ENCODE measurements around the gene TACC2.

The TACC2 gene

DNA sequence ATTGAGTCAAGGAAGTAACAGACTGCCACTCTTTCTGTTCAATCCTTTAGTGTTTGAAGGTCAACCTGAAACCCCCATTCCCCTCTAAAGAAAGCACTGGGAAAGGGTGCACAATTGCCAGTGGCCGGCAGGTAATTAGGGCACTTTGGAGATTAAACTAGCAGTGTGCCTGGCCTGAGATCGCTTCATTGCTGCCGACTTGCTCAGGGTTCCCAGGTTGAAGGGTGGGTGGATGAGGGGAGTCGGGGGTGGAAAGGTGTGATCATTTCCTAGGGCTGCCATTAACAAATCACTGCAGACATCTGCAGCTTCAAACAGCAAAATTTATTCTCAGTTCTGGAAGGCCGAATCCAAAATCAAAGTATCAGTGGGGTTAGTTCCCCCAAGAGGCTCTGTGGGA, 265.9 kb downstream of the TACC2 start:
- DNase-seq, result no peak

DNA sequence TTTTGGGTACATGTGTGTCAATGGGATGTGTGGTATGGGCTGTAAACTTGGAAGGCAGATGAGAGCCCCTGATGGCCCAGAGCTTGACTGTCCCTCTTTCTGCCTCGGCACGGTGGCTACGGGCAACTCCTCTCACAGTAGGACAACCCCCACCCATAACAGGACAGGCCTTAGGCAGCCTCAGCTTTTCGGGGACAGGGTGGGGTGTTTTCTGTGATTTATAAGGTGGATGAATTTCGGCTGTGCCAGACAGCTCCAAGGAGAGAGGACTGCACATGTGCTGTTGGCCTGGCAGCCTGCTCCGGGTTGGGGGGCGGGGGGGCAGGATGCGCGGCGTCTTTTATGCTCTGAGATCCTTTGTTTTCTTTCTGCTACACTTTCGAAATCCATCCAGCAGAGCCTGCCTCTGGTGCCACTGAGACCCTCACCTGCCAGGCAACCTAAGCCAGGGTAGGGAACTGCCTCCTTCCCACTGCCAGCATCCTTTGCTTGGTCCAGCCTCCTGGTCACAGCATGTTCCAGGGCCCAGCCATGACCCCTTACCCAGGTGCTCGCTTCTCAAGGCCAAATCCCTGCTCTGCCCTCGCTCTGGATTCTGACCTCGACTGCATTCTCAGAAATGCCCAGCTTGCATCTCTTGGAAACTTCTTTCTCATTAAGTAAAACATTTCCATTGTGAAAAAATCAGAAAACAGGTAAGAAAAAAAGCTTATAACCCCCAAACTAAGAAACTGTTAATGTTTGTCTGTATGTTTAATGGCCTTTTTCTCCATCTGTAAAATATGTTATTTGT, 266.7 kb downstream of the TACC2 start:
- no peak for DNase-seq

DNA sequence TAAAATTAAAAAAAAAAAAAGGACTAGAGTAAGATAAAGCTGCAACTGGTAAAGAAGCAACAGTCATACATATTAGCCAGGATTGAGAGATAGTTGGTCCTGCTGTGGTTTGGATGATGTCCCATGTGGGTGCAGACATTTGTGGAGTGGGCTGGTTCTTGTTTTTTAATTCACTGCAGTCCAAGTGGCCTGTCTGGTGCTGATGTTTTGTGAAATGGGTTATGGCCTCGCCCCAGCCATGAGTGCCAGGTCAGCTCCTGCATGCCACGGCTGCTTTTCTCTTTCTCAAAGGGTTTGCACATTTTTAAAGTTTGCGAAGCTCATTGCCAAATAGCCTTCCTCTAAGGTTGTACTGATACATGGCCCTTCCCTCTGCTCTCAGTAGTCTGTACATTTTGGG, 268.1 kb downstream of the TACC2 start:
- no peak for DNase-seq

DNA sequence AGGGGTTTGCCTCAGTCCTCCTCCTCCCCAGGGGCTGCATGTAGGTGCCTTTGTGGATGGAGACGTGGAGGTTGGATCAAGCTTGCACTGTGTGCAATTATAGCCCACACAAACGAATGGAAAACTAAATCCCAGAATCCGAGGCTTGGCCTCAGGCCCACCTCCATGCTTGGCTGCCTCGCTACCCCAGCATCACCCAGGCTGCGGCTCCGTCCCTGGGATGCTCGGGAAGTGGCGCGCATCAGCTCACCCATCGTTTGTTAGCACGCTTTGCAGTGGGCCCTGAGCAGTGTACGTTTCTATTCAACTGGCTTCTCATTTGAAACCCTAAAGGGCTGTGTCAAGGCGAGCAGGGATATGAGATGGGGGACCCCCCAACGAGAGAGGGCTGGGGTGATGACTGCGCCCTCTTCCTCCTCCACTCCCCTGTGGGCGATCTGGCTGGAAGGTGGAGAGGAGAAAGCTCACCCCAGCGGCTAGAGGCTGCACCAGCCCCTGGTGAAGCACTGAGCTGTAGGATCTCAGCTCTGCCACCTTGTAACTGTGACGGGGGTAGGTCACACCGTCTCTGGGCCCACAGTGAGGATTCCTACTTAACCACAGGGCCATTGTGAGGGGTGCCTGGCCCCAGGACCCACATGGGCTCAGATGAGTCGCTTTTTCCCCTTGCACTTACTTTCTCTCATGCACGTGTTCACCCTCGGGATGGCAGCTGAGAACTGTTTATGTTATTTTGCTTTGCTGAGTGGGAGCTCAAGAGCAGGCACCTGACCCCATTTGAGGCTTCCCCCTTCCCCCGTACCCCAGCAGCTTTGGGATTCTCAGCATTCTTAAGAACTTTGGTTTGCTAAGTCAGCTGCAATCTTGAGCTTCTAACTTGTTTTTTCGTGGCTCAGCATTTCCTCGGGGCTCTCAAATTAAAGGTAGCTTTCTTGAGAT, 269.4 kb downstream of the TACC2 start:
- DNase-seq, result no peak

DNA sequence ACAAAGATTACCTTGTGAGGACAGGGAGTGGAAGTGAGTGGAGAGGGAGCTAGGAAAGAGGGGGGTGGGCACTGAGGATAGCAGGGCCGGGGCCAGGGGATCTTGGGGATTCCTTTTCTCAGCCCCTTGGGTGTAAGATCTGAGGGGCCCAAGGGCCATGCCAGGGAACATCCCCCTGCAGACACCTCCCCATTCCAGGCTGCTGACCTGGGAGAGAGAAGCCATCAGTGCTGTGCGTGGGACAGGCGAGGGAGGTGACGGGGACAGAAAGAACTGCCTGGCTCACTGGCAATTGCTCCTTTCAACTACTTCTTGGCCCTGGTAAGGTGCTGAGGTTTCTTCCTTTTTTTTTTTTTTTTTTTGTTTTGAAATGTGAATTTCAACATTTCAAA, 270.1 kb downstream of the TACC2 start:
- DNase-seq, result no peak

DNA sequence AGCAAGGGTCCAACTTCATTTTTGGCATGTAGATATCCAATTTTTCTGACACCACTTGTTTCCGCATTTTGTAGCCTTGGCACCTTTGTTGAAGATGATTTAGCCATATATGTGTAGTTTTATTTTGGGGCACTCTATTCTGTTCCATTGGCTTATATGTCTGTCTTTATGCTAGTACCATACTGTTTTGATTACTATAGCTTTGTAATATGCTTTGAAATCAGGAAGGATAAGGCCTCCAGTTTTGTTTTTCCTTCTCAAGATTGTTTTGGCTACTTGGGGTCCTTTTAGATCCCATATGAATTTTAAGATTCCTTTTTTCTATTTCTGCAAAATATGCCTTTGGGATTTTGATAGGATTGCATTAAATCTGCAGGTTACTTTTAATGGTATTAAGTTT, 272.6 kb downstream of the TACC2 start:
- no peak for DNase-seq

DNA sequence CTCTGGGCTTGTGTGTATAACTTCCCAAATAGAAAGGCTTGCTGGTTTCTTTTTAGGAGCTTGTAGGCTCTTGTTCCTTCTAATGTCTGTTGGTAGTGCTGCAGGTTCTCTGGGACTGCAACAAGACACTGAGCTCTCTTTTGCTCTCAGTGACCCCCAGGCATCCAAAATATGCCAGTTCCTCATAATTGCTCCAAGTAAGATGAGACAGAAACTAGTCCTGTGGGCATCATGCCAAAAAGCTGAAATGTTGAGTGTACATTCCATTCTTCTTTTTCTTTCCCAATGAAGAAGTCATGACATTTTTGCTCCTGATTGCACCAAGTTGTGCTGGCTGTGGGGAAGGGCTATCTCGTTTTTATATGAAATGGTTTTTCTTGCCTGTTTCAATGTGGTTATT, 275.0 kb downstream of the TACC2 start:
- DNase-seq, result no peak

DNA sequence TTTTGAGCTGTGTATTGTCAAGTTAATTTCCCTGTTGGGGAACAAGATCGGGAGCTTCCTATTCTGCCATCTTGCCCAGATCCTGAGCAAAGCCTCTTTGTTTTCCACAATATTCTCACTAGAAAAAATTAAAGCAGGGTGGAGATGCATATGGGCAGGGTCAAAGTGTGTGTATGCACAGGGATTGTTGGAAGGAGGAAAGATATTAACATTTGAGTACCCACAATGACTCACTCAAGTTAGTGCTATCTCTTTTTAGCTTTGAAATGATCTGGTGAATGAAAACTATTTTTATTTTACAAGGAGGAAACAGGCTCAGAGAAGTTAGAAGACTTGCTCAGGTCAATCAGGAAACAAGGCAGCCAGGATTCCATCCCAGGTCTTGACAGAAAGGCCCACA, 275.5 kb downstream of the TACC2 start:
- DNase-seq, result no peak

DNA sequence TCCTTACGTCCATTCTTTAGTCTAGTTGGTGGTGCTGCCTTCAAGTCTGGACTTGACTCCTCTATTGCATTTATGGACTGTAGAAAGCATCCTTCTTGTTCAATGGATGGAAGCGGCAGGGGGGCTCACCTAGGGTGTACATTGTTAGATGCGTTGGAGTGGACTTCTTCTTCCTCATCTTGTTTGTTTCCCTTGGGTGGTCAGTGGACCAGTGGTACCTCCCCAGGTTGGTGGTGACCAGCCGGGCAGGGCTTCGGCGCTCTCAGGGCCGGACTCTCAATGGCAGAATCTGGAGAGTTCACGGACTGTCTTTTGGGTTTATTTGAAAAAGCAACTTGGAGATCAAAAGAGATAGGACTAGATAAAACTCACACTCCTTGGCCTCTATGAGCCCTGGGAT, 276.0 kb downstream of the TACC2 start:
- no peak for DNase-seq

DNA sequence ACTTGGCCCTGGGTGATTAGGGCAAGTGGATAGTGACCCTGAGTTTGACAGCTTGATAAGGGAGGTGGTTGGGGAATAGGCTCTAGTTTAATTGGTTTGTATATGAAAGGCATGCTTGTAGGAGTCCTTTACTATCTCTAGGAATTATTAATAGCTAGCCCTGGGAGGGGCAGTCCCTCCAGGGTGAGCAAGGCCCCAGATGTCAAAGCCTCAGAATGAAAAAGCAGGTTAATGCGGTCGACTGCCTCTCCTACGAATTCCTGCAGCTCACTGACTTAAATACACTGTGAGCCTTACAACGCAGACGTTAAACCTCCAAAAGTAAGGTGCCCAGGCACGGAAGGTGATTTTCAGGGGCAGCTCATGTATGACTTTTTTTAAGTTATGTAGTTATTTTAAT, 276.9 kb downstream of the TACC2 start:
- DNase-seq, result no peak

DNA sequence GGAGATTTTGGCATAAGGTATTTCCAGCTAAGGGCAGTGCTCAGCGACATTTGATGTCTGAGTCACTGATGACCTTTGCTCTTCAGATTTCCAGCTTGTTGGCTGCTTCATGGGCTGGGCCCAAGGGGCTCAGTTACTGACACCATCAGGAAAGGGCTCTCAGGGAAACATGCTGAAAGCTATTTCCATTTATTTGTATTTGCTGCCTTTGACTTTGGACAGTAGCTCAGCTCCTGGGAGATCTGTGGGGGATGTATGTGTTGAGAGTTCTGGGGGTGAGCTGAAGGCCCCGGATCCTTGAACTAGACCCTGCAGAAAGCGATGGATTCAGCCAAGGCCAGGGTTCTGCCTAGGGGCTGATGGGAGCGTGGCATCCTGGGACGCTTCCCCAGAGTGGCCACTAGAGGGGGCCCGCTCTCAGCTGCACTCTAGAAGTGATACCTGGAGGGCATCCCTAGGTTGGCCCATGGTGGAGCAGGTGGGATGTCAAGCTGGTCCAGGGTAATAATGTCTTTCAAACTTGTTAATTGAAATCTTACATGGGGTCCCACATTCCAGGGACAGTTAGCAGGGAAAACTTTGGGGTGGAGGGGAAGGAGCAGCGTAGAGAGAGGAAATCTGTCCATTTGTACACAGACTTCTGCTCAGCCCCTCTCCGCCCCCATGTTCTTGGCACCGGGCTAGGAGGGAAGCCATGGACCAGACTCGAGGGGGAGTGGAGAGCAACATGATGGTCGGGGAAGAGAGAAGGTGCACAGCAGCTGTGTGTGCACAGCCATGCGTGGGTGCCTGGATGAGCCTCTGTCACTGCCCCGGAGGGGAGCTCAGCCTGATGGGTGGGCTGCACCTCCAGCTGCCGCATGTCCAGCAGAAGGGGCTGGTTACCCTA, 279.1 kb downstream of the TACC2 start:
- peak; percentile 9 for DNase-seq

DNA sequence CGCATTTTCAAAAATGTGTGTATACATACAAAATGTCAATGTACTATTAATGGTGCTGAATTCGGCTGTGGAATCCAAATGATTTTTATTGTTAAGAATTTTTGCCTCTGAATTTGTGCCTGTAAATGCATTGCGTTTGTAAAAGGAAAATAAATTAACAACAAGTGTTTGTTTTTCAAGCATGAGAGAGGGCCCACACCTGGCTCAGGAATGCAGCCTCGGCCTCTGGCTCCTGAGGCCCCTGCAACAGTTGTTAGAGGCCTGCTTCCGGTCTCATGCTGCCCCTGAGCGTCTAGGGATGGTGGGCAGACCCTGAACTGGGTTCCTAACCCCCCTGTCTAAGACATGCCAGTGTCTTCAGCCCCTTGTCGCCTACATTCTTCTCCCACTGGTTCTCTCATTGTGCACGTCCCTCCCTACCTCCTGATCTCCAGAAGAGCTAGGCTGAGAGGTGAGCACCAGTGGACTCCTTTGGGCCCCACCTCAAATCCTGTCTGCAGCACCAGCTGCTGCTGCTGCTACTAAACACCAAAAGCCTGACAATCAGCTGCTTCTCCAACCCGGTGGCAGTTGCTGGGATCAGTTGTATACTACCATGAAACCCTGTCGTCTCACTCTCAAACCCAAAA, 280.2 kb downstream of the TACC2 start:
- DNase-seq, result no peak

DNA sequence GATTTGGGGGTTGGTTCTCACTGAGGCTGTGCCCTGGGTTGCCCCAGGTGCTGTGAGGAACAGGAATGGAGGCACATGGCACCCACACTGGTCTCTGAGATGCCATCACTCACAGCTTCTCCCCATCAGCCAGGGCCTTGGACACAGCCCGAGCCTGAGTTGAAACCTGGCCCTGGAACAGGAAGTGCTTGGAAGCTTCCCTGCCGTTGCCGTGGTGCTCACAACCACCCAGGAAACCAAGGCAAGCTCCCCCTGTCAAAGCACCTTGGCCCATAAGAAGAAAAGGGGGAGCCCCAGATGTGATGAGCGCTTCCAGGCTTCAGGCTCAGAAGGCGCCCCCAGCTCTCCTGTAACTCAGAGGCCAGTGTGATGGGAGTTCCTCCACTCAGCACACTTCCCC, 282.1 kb downstream of the TACC2 start, which contains the start of gene BTBD16:
Gene BTBD16, plus strand, starts transcription at position 221 of the 400 bp plus-strand sequence. CDS start 3,786 bp downstream, outside the sequence.
- no peak for DNase-seq

DNA sequence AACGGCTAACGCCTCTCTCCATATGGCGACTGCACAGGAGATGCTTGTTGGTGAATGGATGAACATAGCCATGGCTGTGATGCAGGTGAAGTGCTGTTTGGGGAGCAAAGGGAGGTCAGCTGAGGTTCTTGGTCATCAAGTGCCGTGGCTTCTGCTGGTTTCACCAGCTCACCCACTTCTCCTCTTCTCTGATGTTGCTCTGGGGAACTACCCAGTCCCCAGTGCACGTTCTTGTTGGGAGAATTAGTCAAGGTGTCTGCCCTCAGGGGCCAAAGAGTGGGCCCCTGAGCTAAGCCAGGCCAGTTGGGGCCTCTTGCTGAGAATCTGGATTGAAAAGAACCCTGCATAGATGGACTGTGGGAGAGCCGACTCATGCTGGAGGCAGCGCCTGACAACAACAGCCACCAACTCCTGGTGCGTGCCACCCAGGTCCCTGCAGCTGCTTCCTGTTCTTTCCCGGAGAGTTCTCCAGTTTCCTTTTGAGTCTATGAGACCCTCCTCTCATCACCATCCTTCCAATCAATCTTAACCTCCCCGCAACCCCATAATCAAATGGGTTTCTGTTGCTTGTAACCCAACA, 285.1 kb downstream of the TACC2 start:
- DNase-seq, result no peak

DNA sequence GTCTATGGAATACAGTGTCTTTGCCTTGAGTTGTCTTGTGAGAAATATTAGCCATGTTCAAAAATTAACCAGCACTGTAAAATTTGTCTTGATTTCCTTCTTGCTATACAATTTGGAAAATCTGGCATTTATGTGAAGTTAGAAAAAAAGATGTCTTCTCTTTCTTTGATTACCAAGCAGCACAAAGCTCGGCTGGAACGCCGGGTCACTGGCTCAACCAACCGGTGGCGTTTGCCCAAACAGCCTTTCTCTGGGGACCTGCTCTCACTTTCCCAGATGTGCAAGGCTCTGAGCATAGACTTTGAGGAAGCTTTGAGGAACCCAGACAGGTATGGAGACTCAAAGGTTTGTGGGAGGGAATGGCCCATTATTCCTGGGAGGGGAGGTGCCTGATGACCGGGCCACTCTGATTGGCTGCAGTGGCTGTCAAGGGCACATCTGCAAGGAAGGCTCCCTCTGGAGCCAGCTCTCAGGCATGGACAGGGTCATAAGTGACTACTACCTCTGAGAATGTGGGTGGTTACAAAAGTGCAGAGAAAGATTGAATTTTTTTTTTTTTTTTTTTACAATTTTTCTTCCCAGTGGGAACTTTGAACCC, 287.7 kb downstream of the TACC2 start:
- DNase-seq, result no peak

DNA sequence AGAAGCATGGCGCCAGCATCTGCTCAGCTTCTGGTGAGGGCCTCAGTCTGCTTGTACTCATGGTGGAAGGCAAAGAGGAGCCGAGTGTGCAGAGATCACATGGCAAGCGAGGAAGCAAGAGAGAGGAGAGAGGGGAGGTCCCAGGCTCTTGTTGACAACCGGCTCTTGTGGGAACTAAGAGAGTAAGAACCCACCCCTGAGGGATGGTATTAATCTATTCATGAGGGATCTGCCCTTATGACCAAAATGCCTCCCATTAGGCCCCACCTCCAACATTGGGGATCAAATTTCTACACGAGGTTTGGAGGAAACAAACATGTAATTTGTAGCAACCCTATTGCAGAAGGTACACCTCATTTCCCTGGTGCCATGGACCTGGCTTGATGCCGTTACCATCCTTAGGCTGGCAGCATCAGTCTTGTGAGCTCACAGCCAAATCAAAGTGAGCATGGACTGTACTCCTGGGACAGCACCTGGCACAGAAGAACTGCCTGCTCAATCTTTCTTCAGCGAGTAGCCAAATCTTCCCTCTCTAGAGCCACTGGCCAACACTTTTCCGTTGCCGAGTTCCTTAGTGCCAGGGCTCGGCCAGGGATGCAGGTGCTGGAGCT, 288.7 kb downstream of the TACC2 start:
- no peak for DNase-seq

DNA sequence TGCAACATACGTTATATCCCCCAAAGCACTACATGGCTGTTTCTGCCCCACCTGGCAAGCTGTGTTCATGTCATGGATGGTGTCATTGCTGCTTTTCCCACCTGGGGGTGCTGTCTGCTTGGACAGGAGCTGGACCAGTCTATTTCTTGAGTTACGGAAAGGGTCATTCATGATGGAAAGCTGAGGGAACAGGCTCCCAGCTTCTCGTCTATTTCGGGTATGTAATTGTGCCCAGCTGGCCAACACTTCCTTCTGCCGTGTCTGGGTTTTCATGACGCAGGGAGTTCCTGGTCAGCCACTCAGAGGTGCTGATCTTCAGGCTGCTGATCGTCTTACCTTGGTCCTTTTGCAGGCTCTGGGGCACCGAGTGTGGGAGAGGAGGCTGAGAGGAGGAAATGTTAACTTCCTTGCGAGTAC, 290.8 kb downstream of the TACC2 start:
- peak; percentile 45 for DNase-seq

DNA sequence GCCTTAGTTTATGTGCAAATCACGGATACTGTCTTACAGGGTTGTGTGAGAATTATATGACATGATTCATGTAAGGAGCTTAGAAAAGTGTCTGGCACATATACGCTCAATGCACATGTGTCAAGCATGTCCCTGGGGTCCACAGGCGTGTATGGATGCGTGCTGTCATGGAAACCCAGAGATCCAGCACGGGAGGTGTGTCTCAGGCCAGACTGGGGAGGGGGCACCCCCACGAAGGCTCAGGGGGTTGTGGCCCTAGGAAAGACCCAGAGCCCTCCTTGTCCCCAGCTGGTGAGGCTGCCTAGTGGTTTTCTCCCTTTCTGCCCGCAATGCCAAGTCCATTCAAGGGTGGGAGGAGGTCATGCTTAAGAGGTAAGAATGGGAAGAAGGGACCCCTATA, 291.2 kb downstream of the TACC2 start:
- no peak for DNase-seq

DNA sequence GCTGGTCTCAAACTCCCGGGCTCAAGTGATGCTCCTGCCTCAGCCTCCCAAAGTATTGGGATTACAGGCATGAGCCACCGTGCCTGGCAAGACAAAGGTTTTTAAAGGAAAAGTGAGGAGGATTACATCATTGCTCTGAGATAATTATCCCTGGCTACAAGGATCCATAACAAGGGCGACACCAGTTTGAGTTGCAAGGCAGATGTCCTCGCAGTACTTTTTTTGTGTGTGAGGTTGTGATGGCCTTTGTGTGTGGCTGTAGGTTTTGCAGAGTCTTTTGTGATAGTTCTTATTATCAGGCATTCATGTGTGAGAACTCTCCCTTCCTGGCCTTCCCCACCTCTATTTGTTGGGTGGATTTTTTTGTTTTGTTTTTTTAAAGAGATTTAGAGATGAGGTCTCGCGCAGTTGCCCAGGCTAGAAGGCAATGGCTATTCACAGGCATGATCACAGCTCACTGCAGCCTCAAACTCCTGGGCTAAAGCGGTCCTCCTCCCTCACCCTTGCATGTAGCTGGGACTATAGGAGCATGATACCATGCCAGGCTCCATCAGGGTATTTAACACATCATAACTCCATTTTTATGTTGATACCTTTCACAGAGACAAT, 292.2 kb downstream of the TACC2 start:
- DNase-seq, result no peak

DNA sequence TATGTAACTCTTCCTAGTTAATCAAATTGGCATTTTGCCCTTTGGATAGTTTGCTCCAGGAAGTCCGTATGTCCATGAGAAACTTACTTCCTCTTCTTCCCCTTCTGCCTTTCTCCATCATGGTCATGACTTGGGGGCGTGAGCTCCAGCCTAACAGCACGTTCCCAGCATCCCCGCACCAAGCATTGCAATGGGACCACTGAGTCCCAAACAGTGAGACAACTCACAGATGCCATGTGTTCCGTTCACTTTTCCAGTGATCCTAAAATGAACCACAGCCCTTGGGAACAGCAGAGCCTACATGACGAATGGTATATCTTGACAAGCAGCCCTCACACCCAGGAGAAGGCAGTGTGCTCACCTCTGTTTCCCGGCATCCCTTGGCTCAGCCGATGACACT, 292.8 kb downstream of the TACC2 start:
- DNase-seq, result no peak

DNA sequence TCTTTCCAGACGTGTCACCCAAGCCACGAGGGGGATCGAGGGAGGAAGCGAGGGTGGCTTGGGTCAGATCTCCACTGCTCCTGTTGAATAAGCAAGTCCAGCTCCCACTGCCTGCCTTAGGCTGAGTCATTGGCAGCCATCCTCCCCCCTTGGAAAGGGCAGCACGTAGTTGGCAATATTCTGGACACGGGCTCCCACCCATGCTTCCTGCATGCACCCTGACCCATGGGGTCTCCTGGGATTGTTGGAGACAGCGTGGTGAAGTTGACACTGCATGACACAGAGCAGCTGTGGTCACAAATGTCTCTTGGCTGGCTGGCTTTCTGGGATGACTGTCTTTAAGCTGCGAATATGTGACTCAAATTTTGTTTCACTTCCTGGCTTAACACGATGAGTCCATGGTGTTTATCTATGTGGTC, 293.3 kb downstream of the TACC2 start:
- no peak for DNase-seq
